ENCODE results near the gene TFR2. TPM values are rescaled to one million over a fixed set of nuclear protein-coding genes. Genes with fewer than 3 reads are reported as not detected.

The TFR2 gene
- total and polyA plus RNA-seq, 9 of the 15 experiments (the other 6 are each of a cell fraction or from before 2014, with no cell fraction given) = 3.8 to 123 (median 51.1) TPM

DNA sequence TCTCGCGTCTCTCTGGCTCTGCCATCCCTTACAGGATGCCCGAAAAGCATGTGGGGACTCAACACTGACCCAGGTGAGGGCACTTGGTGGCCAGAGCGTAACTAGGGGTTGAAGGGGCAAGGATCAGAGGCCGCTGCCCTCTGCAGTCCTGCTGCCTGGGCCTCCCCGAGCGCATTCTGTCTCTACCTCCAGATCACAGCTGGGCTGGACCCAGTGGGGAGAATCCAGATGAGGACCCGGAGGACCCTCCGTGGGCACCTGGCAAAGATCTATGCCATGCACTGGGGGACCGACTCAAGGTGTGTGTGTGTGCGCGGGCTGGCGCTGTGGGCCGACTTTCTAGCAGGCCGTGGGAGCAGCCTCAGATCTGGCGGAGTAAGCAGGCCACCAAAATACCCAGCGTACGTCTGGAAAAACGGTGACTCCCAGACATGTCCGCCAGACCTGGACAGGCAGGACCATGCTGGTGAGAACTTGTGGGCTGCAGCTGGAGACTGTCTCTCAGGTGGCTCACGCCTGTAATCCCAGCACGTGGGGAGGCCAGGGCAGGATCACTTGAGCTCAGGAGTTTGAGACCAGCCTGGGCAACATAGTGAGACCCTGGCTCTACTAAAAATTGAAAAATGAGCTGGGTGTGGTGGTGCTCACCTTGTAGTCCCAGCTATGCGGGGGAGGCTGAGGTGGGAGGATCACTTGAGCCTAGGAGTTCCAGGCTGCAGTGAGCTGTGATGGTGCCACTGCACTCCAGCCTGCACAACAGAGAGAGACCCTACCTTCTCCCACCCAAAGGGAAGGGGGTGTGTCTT, 35.4 kb upstream of the TFR2 start:
- ChIA-PET POLR2A (interaction anchor here (0.6 to 1.9 kb wide), 8 partner anchors 13 to 249 kb away, joined by 3 to 6 read pairs (median 4); partner anchors contain the start of genes GIGYF1, POP7 and ZCWPW1), CTCF (ENCODE audit: low intra/inter-chr PET ratio) (no interaction called here)
- H3K4me3 ChIP-seq = peak overlapping the region; percentile 99; the same call in 1 of the 2 replicates
- DNase-seq (ENCODE audit: extremely low read depth in 1 of 4, low spot score in 3 of 4) (no peak), FAIRE-seq (peak; percentile 42), ATAC-seq (no peak)
- H3K9me1 ChIP-seq (ENCODE audit: control insufficient read depth, insufficient read depth, low read length) = no peaks in the 10 kb centered on the region
- H3K9me3 ChIP-seq (replicated peaks; ENCODE audit: control insufficient read depth, insufficient read depth, low read depth, low read length) = no peaks in the 10 kb centered on the region
- peaks cover 4 to 84% of the 10 kb centered on the region in 2 experiments for H3K4me1 ChIP-seq (replicated peaks in 1 of 2; ENCODE audit: control insufficient read depth in 2 of 2, insufficient read depth in 2 of 2, low read length in 2 of 2)
- WGBS (ENCODE audit: insufficient coverage, low coverage, missing lambda C conversion rate) = 92% methylated on average over 20 of the region's 23 CpGs
- intact Hi-C loops (cut with micrococcal nuclease) (no loop called here), in situ Hi-C loops (cut with MboI) (no loop called here)
- H3K27ac ChIP-seq (ENCODE audit: extremely low read depth, low read depth, low read length) = no peak overlapping the region
- H3K27me3 ChIP-seq (ENCODE audit: control insufficient read depth in 2 of 2, insufficient read depth in 2 of 2, low read length in 2 of 2) = no peaks in the 10 kb centered on the region
- H4K20me1 ChIP-seq (replicated peaks; ENCODE audit: control insufficient read depth, insufficient read depth, low read length) = peaks cover 22% of the 10 kb centered on the region; the same call in 1 of the 2 replicates
- H3K4me2 ChIP-seq (ENCODE audit: insufficient read depth, low read length) = peak overlapping the region; percentile 40
- peaks cover 55% of the 10 kb centered on the region; the same call in 2 of the 3 replicates for H3K36me3 ChIP-seq (ENCODE audit: control insufficient read depth, insufficient read depth, low read length)
- TF ChIP-seq ZNF121 (CRISPR knock-in tag; conservative IDR thresholded peaks at IDR 0.05) (peak; percentile 66), CBFB (CRISPR knock-in tag; IDR thresholded peaks at IDR 0.05) (peak; percentile 62; the same call in 1 of the 2 replicates), POLR2AphosphoS5 (IDR thresholded peaks at IDR 0.05; ENCODE audit: control insufficient read depth, insufficient read depth, low read depth, low read length) (0 out of 2 replicates have a peak, but pooled peaks have one; percentile 4), PHB (CRISPR knock-in tag; IDR thresholded peaks at IDR 0.05) (no peak), ETV5 (CRISPR knock-in tag; IDR thresholded peaks at IDR 0.05; ENCODE audit: low read depth) (0 out of 2 replicates have a peak, but pooled peaks have one; percentile 31)
- TSS peak; percentile 26 for BruUV-seq (replicated peaks)
- peak overlapping the region in 1 of 2 experiments; percentile 94; a peak in 2 of 4 replicates for H3K9ac ChIP-seq (ENCODE audit: insufficient read depth in 1 of 2, low read depth in 2 of 2, low read length in 2 of 2)
- peaks cover 46% of the 10 kb centered on the region for H3K79me2 ChIP-seq (ENCODE audit: control insufficient read depth, insufficient read depth, low read length)
- H2AFZ ChIP-seq (ENCODE audit: low read depth, low read length) = no peak overlapping the region

Measured in K562 (cell line).